Loucy (cell line): Measurements from ENCODE around the gene CFAP73.

Experiments used
- H2AFZ ChIP-seq: fragments of 200-600 bp; sonication (generic); 2 replicates; pipeline ENCODE4 v1.6.0; 2016; ENCODE audit warnings: antibody characterized with exemption, mild to moderate bottlenecking, low read length, moderate library complexity
- H3F3A ChIP-seq: fragments of 200-600 bp; 2 replicates; pipeline ENCODE4 v1.6.0; 2016; ENCODE audit warnings: antibody characterized with exemption, low read depth, mild to moderate bottlenecking
- H3K27me3 ChIP-seq: fragments of 200-600 bp; sonication (generic); 2 replicates; pipeline ENCODE4 v1.6.1; 2014; ENCODE audit warnings: low read length, mild to moderate bottlenecking; ENCODE audit not compliant: insufficient read depth, poor library complexity, severe bottlenecking
- H3K36me3 ChIP-seq: fragments of 200-600 bp; sonication (generic); 2 replicates; pipeline ENCODE4 v1.6.1; 2016; ENCODE audit warnings: low read length; ENCODE audit not compliant: insufficient read depth
- H3K4me1 ChIP-seq: fragments of 200-600 bp; sonication (generic); 2 replicates; pipeline ENCODE4 v1.5.1; 2014; ENCODE audit warnings: low read length, mild to moderate bottlenecking; ENCODE audit not compliant: insufficient read depth, poor library complexity, severe bottlenecking
- H3K4me2 ChIP-seq: fragments of 200-600 bp; sonication (generic); 2 replicates; pipeline ENCODE4 v1.6.0; 2014; ENCODE audit warnings: antibody characterized with exemption, low read length, low read depth, mild to moderate bottlenecking; ENCODE audit not compliant: poor library complexity, severe bottlenecking
- H3K4me3 ChIP-seq: fragments of 200-600 bp; sonication (generic); 2 replicates; pipeline ENCODE4 v1.5.1; 2014; ENCODE audit warnings: low read length, mild to moderate bottlenecking, mixed read lengths; ENCODE audit not compliant: poor library complexity, severe bottlenecking
- H3K79me2 ChIP-seq: fragments of 200-600 bp; sonication (generic); 2 replicates; pipeline ENCODE4 v1.6.1; 2014; ENCODE audit warnings: low read length; ENCODE audit not compliant: insufficient read depth
- H3K9ac ChIP-seq: fragments of 200-600 bp; sonication (generic); 2 replicates; pipeline ENCODE4 v1.6.0; 2014; ENCODE audit warnings: mild to moderate bottlenecking, low read depth, low read length, moderate library complexity; ENCODE audit not compliant: poor library complexity, severe bottlenecking
- H3K9me2 ChIP-seq: fragments of 200-600 bp; sonication (generic); replicated peaks from 2 replicates; pipeline ENCODE4 v1.6.1; 2016; ENCODE audit warnings: low read depth, low read length, mixed read lengths
- H3K9me3 ChIP-seq: fragments of 200-600 bp; sonication (generic); 2 replicates; pipeline ENCODE4 v1.6.1; 2014; ENCODE audit warnings: mild to moderate bottlenecking, antibody characterized with exemption, low read length, low read depth; ENCODE audit not compliant: insufficient read depth
- H4K20me1 ChIP-seq: fragments of 200-600 bp; sonication (generic); 2 replicates; pipeline ENCODE4 v1.6.0; 2014; ENCODE audit warnings: antibody characterized with exemption, low read length, mild to moderate bottlenecking; ENCODE audit not compliant: insufficient read depth, poor library complexity, severe bottlenecking
- CTCF ChIP-seq: fragments of 200-600 bp; sonication (generic); conservative IDR thresholded peaks from 2 replicates; pipeline ENCODE4 v1.5.1; 2014; ENCODE audit warnings: mild to moderate bottlenecking, antibody characterized with exemption, low read length
- EZH2phosphoT487 ChIP-seq: fragments of 200-600 bp; IDR thresholded peaks from 2 replicates; pipeline ENCODE4 v1.6.1; 2018; ENCODE audit warnings: antibody characterized with exemption, mild to moderate bottlenecking, moderate library complexity, borderline replicate concordance

CFAP73 gene

GRCh38 chr12:113163030-113163360 lies 13.5 kb downstream of the CFAP73 start:
- H2AFZ ChIP-seq: no peak overlapping the region
- no peaks in the 10 kb centered on the region for H3K79me2 ChIP-seq
- peaks cover 91% of the 10 kb centered on the region; the same call in 1 of the 2 replicates for H3K36me3 ChIP-seq
- no peaks in the 10 kb centered on the region for H3K4me1 ChIP-seq
- no peak overlapping the region for H3K9ac ChIP-seq
- TF ChIP-seq CTCF (no peak), EZH2phosphoT487 (no peak)
- H4K20me1 ChIP-seq: no peaks in the 10 kb centered on the region
- no peak overlapping the region for H3K4me3 ChIP-seq
- no peaks in the 10 kb centered on the region for H3K9me3 ChIP-seq
- H3K9me2 ChIP-seq: no peaks in the 10 kb centered on the region
- H3K27me3 ChIP-seq: no peaks in the 10 kb centered on the region
- no peak overlapping the region for H3K4me2 ChIP-seq
- no peaks in the 10 kb centered on the region for H3F3A ChIP-seq

- TF ChIP-seq CTCF (no peak), EZH2phosphoT487 (no peak)
These were observed 14.5 kb downstream of the CFAP73 start for GRCh38 chr12:113164014-113164413.

GRCh38 chr12:113165521-113166450 lies 16.3 kb downstream of the CFAP73 start:
- no peaks in the 10 kb centered on the region for H4K20me1 ChIP-seq
- H3K36me3 ChIP-seq: peaks cover 86% of the 10 kb centered on the region; the same call in 1 of the 2 replicates
- H3K9me3 ChIP-seq: no peaks in the 10 kb centered on the region
- no peak overlapping the region for H3K9ac ChIP-seq
- no peaks in the 10 kb centered on the region for H3K9me2 ChIP-seq
- no peaks in the 10 kb centered on the region for H3K79me2 ChIP-seq
- H3F3A ChIP-seq: no peaks in the 10 kb centered on the region
- no peak overlapping the region for H3K4me3 ChIP-seq
- no peak overlapping the region for H2AFZ ChIP-seq
- no peaks in the 10 kb centered on the region for H3K4me1 ChIP-seq
- TF ChIP-seq CTCF (no peak), EZH2phosphoT487 (no peak)
- H3K4me2 ChIP-seq: no peak overlapping the region
- H3K27me3 ChIP-seq: no peaks in the 10 kb centered on the region

More at GRCh38 chr12:113164014-113164413, 14.5 kb downstream of the CFAP73 start:
- Histone ChIP-seq H3K27me3 (no peaks in the 10 kb centered on the region), H3K4me1 (no peaks in the 10 kb centered on the region), H3K9me2 (no peaks in the 10 kb centered on the region), H2AFZ (no peak overlapping the region), H3K4me3 (no peak overlapping the region), H3K36me3 (peaks cover 88% of the 10 kb centered on the region; the same call in 1 of the 2 replicates), H3K9ac (no peak overlapping the region), H3F3A (no peaks in the 10 kb centered on the region), H3K79me2 (no peaks in the 10 kb centered on the region), H3K9me3 (no peaks in the 10 kb centered on the region), H4K20me1 (no peaks in the 10 kb centered on the region), H3K4me2 (no peak overlapping the region)
